Osteocyte (in vitro differentiated cells): ENCODE results near the gene ACP7. TPM values are rescaled to one million over a fixed set of nuclear protein-coding genes. Genes with fewer than 3 reads are reported as not detected.
"Not testable (repeated sequence)": the region's sequence is repeated elsewhere in the genome, so short reads cannot be mapped to it uniquely, and the experiment has no call there.

Source experiments
- DNase-seq: peaks from one replicate; pipeline ENCODE4 v3.0.0; 2021; ENCODE audit warnings: mixed read lengths; ENCODE audit not compliant: unreplicated experiment; ENCODE audit errors: extremely low spot score
- H3K27ac Mint-ChIP-seq: one replicate; pipeline ENCODE4 v1.8.0; 2021; ENCODE audit warnings: mild to moderate bottlenecking, mixed read lengths; ENCODE audit not compliant: unreplicated experiment
- H3K27me3 Mint-ChIP-seq: one replicate; pipeline ENCODE4 v1.8.0; 2021; ENCODE audit warnings: mixed read lengths; ENCODE audit not compliant: unreplicated experiment
- H3K36me3 Mint-ChIP-seq: one replicate; pipeline ENCODE4 v1.8.0; 2021; ENCODE audit warnings: mixed read lengths; ENCODE audit not compliant: unreplicated experiment
- H3K4me1 Mint-ChIP-seq: one replicate; pipeline ENCODE4 v1.8.0; 2021; ENCODE audit warnings: mixed read lengths; ENCODE audit not compliant: unreplicated experiment
- H3K4me3 Mint-ChIP-seq: one replicate; pipeline ENCODE4 v1.8.0; 2021; ENCODE audit warnings: mild to moderate bottlenecking, moderate library complexity, mixed read lengths; ENCODE audit not compliant: unreplicated experiment
- H3K9me3 Mint-ChIP-seq: one replicate; pipeline ENCODE4 v1.8.0; 2021; ENCODE audit warnings: mixed read lengths; ENCODE audit not compliant: unreplicated experiment
- total RNA-seq: library from RNA; stranded (reverse); gene quantifications from 2 replicates; pipeline ENCODE4 v1.2.1, GENCODE V29; 2021
- TF ChIP-seq, protein P1 (sequence below): fragments of 200-600 bp; sonication (generic); IDR thresholded peaks from 2 replicates; pipeline ENCODE4 v1.5.0; 2021; ENCODE audit warnings: antibody characterized with exemption, mild to moderate bottlenecking, moderate library complexity

ACP7 gene
- total RNA-seq, 1 donor from 2014 or later: not detected

DNA sequence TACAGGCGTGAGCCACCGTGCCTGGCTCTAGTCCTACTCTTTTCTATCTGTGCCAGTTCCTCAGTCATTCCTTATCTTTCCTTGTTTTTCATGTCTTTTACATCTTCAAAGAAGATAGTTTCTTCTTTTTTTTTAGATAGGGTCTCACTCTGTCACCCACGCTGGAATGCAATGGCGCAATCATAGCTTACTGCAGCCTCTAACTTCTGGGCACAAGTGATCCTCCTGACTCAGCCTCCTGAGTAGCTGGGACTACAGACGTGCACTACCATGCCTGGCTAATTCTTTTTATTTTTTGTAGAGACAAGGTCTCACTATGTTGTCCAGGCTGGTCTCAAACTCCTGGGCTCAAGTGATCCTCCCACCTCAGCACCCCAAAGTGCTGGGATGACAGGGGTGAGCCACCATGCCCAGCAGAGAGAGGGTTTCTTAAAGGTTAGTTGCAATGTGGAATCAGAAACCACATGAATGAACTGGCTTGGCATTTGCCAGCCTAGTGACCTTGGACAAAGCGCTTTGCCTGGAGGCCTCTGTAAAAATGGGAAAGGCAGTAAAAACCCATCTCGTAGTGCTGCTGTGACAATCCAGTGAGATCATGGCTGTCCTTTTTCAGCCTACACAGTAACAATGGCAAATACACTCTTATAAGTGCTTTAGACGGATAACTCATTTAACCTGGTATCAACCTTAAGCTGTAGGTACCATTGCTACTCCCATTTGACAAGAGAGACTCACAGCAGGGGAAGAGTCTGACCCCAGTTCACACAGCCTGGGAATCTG is 3.9 kb downstream of the ACP7 start:
- Mint-ChIP-seq H3K27me3 (peaks cover 56% of the 10 kb centered on the region), H3K36me3 (no peaks in the 10 kb centered on the region), H3K4me1 (peaks cover 4% of the 10 kb centered on the region), H3K4me3 (no peak overlapping the region), H3K27ac (no peak overlapping the region), H3K9me3 (no peaks in the 10 kb centered on the region)
- TF ChIP-seq, protein P1, sequence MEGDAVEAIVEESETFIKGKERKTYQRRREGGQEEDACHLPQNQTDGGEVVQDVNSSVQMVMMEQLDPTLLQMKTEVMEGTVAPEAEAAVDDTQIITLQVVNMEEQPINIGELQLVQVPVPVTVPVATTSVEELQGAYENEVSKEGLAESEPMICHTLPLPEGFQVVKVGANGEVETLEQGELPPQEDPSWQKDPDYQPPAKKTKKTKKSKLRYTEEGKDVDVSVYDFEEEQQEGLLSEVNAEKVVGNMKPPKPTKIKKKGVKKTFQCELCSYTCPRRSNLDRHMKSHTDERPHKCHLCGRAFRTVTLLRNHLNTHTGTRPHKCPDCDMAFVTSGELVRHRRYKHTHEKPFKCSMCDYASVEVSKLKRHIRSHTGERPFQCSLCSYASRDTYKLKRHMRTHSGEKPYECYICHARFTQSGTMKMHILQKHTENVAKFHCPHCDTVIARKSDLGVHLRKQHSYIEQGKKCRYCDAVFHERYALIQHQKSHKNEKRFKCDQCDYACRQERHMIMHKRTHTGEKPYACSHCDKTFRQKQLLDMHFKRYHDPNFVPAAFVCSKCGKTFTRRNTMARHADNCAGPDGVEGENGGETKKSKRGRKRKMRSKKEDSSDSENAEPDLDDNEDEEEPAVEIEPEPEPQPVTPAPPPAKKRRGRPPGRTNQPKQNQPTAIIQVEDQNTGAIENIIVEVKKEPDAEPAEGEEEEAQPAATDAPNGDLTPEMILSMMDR: no peak
- no peak for DNase-seq

DNA sequence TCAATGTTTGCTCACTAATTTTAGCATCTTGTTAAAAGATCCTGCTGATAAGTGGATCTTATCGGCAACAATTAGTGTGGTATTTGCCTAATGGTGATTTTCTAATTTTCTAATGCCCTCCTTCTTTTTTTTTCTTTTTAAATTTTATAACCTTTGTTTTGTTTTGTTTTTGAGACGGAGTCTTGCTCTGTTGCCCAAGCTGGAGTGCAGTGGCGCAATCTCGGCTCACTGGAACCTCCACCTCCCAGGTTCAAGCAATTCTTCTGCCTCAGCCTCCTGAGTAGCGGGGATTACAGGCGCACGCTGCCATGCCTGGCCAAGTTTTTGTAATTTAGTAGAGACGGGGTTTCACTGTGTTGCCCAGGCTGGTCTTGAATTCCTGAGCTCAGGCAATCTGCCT is 5.8 kb downstream of the ACP7 start:
- not testable (repeated sequence) for DNase-seq, H3K4me3 Mint-ChIP-seq, H3K4me1 Mint-ChIP-seq, H3K9me3 Mint-ChIP-seq, H3K27ac Mint-ChIP-seq, H3K36me3 Mint-ChIP-seq
- peaks cover 61% of the 10 kb centered on the region for H3K27me3 Mint-ChIP-seq

DNA sequence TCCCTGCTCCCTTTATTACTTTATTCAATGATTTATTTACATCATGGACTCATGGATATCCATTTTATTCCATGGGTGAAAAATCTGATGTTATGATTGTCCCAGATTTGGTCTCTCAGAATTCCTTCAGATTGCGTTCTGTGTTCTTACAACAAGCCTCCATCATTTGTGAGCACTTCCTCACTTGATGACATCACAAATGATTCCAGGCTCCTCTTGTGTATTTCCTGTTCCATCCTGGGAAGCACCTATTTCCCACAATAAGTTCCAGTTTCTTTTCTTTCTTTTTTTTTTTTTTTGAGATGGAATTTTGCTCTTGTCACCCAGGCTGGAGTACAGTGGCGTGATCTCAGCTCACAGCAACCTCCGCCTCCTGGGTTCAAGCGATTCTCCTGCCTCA is 6.7 kb downstream of the ACP7 start:
- Mint-ChIP-seq H3K27ac (no peak overlapping the region), H3K27me3 (peaks cover 59% of the 10 kb centered on the region), H3K9me3 (no peaks in the 10 kb centered on the region), H3K4me1 (no peaks in the 10 kb centered on the region), H3K4me3 (no peak overlapping the region), H3K36me3 (no peaks in the 10 kb centered on the region)
- DNase-seq: no peak
- TF ChIP-seq, protein P1: no peak

DNA sequence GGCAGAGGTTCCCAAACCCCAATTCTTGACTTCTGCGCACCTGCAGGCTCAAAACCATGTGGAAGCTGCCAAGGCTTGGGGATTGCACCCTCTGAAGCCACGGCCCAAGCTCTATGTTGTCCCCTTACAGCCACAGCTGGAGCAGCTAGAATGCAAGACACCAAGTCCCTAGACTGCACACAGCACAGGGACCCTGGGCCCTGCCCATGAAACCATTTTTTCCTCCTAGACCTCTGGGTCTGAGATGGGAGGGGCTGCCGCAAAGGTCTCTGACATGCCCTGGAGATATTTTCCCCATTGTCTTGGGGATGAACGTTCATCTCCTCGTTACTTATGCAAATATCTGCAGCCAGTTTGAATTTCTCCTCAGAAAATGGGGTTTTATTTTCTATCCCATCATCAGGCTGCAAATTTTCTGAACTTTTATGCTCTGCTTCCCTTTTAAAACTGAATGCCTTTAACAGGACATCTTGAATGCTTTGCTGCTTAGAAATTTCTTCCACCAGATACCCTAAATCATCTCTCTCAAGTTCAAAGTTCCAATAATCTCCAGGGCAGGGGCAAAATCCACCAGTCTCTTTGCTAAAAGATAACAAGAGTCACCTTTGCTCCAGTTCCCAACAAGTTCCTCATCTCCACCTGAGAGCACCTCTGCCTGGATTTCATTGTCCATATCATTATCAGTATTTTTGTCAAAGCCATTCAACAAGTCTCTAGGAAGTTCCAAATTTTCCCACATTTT is 11.8 kb downstream of the ACP7 start:
- not testable (repeated sequence) for H3K36me3 Mint-ChIP-seq, H3K4me3 Mint-ChIP-seq, H3K9me3 Mint-ChIP-seq, H3K27ac Mint-ChIP-seq, DNase-seq, H3K4me1 Mint-ChIP-seq
- peaks cover 37% of the 10 kb centered on the region for H3K27me3 Mint-ChIP-seq

DNA sequence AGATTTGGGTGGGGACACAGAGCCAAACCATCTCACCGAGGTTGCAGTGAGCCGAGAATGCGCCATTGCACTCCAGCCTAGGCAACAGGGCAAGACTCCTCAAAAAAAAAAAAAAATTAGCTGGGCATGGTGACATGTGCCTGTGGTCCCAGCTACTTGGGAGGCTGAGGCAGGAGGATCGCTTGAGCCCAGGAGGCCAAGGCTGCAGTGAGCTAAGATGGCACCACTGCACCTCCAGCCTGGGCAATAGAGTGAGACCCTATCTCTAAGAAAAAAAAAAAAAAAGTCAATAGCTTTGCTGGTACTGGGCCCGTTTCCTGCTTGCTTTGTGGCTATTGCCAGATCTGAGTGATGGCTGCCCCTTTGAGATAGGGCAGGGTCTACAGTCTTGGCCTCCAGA is 13.1 kb downstream of the ACP7 start:
- Mint-ChIP-seq H3K36me3 (no peaks in the 10 kb centered on the region), H3K9me3 (no peaks in the 10 kb centered on the region), H3K27me3 (peaks cover 43% of the 10 kb centered on the region), H3K4me1 (no peaks in the 10 kb centered on the region), H3K4me3 (no peak overlapping the region), H3K27ac (no peak overlapping the region)
- TF ChIP-seq, protein P1: no peak
- DNase-seq: no peak

DNA sequence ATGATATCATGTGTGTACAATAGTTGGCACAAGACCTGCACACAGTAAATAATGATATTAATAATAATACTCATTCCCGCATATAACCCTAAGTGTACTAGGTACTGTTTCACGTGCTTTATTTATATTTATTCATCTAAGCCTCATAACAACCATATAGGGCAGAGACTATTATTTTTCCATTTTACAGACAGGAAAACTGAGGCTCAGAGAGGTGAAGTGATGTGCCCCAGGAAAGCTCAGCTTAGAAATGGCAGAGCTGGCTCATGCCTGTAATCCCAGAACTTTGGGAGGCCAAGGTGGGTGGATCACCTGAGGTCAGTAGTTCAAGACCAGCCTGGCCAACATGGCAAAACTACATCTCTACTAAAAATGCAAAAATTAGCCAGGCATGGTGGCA is 13.6 kb downstream of the ACP7 start:
- Mint-ChIP-seq H3K9me3 (no peaks in the 10 kb centered on the region), H3K36me3 (no peaks in the 10 kb centered on the region), H3K27ac (no peak overlapping the region), H3K4me1 (no peaks in the 10 kb centered on the region), H3K4me3 (no peak overlapping the region), H3K27me3 (peaks cover 46% of the 10 kb centered on the region)
- DNase-seq: no peak
- TF ChIP-seq, protein P1: no peak
